Sigmoid colon (tissue), 4 donors: ENCODE measurements around the gene MPHOSPH10.

Experiments used
- POLR2A ChIP-seq, 2 donors: fragments of 450-650 bp; IDR thresholded peaks; one replicate each; pipeline ENCODE4 v1.6.1; 2016; ENCODE audit warnings: antibody characterized with exemption in 2 of 2, mild to moderate bottlenecking in 2 of 2, moderate library complexity in 2 of 2
- POLR2AphosphoS5 ChIP-seq, 4 donors: sonication (generic); formaldehyde crosslinking; IDR thresholded peaks; one replicate each; pipeline ENCODE4 v1.6.1; 2017; ENCODE audit warnings: antibody characterized with exemption in 4 of 4
- TF ChIP-seq, protein P1 (sequence below), 4 experiments: fragments of 450-650 bp in 3 of 4; fragments of 200-600 bp in 1 of 4; IDR thresholded peaks; one replicate each; pipeline ENCODE4 v1.5.1; 2016 to 2019; ENCODE audit warnings: antibody characterized with exemption in 4 of 4, mild to moderate bottlenecking in 3 of 4, moderate library complexity in 2 of 4

DNA sequence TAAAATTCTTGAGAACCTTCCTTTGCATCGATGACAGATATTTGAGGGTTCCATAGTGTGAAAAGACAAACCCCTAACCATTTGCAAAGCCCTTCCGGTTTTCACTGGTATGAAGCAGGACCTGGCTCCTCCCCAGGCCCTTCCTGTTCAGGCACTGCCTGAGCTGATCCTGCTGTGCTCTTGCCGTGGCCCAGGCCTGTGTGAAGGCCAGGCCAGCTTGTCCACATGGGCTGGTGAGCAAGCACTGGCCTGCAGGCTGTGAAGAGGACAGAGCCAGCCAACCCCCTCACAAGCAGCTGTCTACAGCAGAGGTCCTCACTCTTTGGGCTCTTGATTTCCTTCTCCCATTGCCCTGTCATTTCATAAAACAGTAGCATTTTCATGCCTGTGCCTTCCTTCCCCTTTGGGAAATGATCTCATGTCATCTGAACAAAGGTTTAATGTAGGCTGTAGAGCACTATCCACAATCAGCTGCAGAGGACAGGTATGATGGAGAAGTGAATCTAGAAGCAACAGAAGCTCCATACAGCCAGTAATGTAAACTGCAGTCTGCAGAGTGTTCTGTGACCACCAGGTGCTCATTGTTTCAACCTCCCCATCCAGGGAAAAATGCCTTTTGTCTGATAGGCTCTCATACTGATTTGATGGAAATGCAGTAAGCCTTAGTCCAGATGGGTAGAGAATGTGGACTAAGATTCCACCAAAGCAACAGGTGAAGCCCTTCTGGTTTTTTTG is 19.8 kb downstream of the MPHOSPH10 start:
- TF ChIP-seq, protein P1, sequence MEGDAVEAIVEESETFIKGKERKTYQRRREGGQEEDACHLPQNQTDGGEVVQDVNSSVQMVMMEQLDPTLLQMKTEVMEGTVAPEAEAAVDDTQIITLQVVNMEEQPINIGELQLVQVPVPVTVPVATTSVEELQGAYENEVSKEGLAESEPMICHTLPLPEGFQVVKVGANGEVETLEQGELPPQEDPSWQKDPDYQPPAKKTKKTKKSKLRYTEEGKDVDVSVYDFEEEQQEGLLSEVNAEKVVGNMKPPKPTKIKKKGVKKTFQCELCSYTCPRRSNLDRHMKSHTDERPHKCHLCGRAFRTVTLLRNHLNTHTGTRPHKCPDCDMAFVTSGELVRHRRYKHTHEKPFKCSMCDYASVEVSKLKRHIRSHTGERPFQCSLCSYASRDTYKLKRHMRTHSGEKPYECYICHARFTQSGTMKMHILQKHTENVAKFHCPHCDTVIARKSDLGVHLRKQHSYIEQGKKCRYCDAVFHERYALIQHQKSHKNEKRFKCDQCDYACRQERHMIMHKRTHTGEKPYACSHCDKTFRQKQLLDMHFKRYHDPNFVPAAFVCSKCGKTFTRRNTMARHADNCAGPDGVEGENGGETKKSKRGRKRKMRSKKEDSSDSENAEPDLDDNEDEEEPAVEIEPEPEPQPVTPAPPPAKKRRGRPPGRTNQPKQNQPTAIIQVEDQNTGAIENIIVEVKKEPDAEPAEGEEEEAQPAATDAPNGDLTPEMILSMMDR (IDR thresholded peaks at IDR 0.05) = no peak
- TF ChIP-seq POLR2A (IDR thresholded peaks at IDR 0.05) (no peak), POLR2AphosphoS5 (IDR thresholded peaks at IDR 0.05) (no peak)
